VCaP (cell line): Measurements from ENCODE around the gene ALOX15.

Experiments used
- H3K27ac ChIP-seq: fragments of 450-650 bp; 2 replicates; pipeline ENCODE4 v1.5.1; 2017
- CTCF ChIP-seq: fragments of 450-650 bp; conservative IDR thresholded peaks from 2 replicates; pipeline ENCODE4 v1.5.1; 2017; ENCODE audit warnings: mild to moderate bottlenecking, moderate library complexity

The ALOX15 gene

GRCh38 chr17:4610162-4610561 lies 31.3 kb downstream of the ALOX15 start:
- no peak for TF ChIP-seq CTCF
- no peak overlapping the region for H3K27ac ChIP-seq

- no peak for TF ChIP-seq CTCF
These were observed 31.7 kb downstream of the ALOX15 start for GRCh38 chr17:4609761-4610160.

GRCh38 chr17:4607773-4608187 lies 33.7 kb downstream of the ALOX15 start:
- no peak for TF ChIP-seq CTCF
- no peak overlapping the region for H3K27ac ChIP-seq

More at GRCh38 chr17:4609761-4610160, 31.7 kb downstream of the ALOX15 start:
- no peak overlapping the region for H3K27ac ChIP-seq

- H3K27ac ChIP-seq = no peak overlapping the region
- no peak for TF ChIP-seq CTCF
These were observed 34.2 kb downstream of the ALOX15 start for GRCh38 chr17:4607261-4607741.

GRCh38 chr17:4605826-4606225 lies 35.7 kb downstream of the ALOX15 start:
- TF ChIP-seq CTCF = no peak
- H3K27ac ChIP-seq = no peak overlapping the region

GRCh38 chr17:4604736-4605135 lies 36.7 kb downstream of the ALOX15 start:
- peak overlapping the region; percentile 2; the same call in 1 of the 2 replicates for H3K27ac ChIP-seq

GRCh38 chr17:4604111-4604644 lies 37.3 kb downstream of the ALOX15 start:
- peak overlapping the region; percentile 2; the same call in 1 of the 2 replicates for H3K27ac ChIP-seq
- no peak for TF ChIP-seq CTCF

- TF ChIP-seq CTCF = no peak
- no peak overlapping the region for H3K27ac ChIP-seq
These were observed 39.4 kb downstream of the ALOX15 start for GRCh38 chr17:4602041-4602440.
